Dedifferentiated amniotic fluid mesenchymal stem cell (primary cell): Measurements from ENCODE around the gene SPATS2L.

ENCODE experiments used
- DNase-seq: peaks from one replicate; pipeline ENCODE4 v3.0.0-alpha.2; 2016; ENCODE audit errors: extremely low spot score

SPATS2L gene

DNA sequence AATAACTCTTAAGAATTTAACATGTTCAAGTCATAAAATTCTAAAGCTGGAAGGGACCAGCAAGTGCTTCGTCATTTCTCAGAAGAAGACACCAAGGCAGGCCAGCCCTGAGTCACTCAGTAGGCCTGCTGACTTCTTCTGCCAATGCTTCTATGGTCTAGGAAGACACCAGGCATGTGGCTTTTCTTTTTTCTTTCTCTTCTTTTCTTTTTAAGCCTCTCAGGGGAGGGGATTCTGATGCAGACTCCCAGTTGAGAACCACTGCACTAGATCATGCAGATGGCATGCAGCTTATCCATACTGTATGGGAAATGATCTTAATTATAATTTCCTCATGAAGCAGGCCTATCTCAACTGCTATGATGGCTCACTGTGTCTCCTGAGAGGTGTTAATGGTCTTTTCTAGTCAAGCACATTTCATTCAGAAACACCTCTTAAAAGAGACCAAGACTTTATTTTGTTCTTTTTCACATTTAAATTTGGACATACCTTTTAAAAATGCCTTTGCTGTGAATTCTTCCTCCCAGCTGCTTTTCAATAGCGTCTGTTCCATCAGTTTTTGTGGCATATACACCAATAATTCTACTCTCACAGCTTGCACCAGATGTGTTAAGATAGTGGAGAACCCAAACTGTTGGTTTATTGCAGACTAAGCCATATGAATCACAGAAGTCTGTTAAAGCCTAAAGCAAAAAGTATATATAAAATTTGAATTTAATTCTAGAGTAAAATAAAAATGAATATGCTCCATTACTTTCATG lies 192.1 kb downstream of the SPATS2L start:
- DNase-seq, result no peak

- DNase-seq, result no peak
Observed at GRCh38 chr2:200502196-200502595, 195.7 kb downstream of the SPATS2L start.

DNA sequence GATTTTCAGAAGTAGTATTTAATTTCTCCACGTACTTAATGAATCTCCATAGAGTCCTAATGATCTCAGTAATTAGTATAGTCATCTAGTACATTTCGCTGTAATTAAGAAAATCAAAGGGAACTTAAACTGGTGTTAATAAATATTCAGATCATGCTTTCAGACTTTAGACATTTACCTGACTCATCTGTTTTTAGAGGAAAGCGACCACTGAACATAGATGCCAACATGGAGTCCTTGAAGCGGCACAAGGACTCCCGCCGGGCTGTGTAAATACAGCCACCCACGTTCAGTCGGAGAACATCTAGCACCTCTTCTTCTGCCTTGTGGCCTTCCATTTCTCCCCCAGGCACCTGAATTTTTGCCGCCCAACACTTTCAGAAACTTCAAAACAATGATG lies 200.2 kb downstream of the SPATS2L start:
- DNase-seq, result no peak

DNA sequence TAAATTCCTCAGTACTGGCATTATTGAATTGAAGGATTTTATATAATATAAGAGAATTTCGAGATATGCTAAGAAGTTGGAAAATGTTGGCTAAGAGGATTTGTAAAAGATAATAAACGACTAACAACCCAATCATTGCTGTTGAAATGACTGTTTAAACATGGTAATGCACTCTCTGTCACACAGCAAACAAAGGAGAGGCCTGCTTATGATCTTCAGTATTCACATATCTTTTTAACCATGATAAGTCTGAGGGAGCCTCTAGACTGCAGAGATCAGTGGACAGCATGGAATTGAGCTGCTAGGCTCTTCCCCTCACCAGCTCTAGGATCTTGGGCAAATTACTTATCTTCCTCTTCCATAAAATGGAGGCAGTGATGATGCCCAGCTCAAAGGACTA lies 200.7 kb downstream of the SPATS2L start:
- no peak for DNase-seq

DNA sequence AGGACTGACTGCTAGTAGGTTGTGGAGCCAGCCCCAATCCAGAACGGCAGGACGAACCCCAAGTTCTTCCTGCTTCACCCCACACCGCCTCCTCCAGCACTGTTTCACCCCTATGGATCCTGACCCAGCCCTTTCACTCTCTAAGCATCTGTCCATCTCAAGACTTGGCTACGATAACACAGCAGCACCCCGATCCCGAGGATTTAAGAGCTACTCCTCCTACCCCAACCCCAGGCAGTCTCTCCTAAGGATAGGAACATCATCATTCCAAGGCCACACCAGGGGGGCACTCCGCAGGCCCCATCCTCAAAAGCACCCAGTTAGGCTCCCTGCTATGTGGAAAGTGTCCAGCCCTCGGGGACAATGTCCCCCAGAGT lies 202.7 kb downstream of the SPATS2L start:
- no peak for DNase-seq

DNA sequence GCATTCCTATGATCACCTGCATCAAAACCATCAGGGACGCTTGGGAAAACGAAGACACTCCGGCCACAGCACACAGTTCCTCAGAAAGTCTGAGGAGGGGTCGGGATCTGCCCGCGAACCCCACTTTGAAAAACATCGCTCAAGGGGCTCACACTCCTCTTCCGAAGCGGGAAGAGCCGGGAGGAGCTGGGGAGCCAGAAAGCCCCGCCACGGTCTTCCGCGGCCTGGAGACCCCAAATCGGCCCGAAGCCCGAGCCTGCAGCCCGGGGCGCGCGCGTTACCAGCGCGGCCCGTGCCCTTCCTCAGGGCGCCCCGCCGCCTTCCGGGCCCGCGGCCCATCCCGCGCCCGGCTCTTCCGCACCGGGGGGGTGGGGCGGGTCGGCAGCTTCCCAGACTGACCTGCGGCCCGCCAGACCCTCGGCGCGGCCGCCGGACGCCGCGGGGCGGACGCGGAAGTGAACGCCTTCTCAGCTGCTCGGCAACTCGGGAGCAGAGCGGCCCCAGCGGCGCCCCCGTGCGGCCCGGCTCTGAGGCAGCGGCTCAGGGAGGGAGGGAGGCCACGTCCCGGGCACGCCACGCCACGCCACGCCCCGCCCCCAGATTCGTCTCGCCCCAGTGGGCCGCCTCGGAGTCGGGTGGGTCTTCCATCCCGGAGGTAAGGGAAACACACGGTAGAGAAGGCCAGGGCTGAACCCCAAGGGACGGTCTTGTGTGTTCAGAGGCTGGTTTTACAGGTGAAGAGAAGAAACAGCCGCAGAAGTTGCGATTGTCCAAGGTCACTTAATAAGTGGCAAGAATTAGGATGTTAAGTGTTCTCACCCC lies 203.3 kb downstream of the SPATS2L start, which contains the start of gene KCTD18:
Gene KCTD18 (minus strand): TSS at position 457 of the 822 bp plus-strand sequence. CDS start 3,052 bp downstream, outside the sequence.
- DNase-seq, result peak; percentile 73

- no peak for DNase-seq
Observed at GRCh38 chr2:200515155-200515554, 208.7 kb downstream of the SPATS2L start.

DNA sequence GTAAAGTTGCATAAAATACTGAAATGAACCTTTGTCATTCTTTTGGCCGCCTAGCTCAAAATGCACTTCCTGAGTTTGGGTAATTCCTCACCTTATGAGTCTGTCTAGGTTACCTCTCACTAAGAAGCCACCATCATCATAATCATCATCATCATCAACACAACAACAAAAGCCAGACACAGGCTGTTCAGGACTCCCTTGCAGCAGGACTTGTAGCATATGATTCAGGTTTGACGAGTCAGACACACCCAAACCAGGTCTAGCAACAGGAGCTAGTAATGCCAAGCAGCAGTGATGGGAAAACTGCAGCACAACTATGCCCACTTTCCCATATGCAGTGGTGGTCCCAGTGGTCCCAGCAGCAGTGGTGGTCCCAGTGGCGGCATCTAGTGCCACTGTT lies 216.7 kb downstream of the SPATS2L start:
- no peak for DNase-seq

DNA sequence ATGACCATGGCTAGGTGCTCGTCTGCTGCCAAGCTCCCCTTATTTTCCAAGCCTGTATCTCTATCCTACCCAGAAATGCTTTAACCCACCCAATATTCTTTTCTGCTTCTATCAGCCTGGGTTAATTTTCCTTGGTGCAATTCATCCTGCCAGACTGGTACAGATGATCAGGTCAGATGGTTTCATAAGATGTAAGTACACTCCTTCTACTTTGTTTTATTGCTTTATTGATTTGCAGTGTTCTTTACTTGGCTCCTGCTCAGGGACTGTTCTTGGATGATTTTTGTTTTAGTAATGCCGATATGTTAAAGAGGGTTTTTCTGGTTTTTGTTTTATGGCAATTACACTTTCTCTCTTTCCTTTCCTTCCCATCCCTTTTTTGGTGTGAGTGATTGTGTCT lies 217.1 kb downstream of the SPATS2L start:
- no peak for DNase-seq

GRCh38 chr2:200525066-200525465 lies 218.6 kb downstream of the SPATS2L start:
- DNase-seq, result no peak

DNA sequence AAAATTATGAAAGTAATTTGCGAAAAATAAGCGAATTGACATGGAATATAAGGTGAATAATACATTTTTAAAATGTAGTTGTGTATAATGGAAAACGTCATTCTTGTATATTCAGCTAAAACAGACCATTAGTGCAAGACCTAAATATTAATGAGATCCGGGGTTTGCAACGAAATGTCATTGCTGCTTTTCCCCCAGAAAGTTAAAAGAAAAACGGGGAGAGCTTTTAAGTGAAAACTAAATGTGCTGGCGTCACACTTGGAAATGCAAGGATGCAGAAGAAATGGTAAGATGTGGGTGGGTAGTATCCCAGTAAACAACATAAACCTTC lies 219.0 kb downstream of the SPATS2L start:
- no peak for DNase-seq

DNA sequence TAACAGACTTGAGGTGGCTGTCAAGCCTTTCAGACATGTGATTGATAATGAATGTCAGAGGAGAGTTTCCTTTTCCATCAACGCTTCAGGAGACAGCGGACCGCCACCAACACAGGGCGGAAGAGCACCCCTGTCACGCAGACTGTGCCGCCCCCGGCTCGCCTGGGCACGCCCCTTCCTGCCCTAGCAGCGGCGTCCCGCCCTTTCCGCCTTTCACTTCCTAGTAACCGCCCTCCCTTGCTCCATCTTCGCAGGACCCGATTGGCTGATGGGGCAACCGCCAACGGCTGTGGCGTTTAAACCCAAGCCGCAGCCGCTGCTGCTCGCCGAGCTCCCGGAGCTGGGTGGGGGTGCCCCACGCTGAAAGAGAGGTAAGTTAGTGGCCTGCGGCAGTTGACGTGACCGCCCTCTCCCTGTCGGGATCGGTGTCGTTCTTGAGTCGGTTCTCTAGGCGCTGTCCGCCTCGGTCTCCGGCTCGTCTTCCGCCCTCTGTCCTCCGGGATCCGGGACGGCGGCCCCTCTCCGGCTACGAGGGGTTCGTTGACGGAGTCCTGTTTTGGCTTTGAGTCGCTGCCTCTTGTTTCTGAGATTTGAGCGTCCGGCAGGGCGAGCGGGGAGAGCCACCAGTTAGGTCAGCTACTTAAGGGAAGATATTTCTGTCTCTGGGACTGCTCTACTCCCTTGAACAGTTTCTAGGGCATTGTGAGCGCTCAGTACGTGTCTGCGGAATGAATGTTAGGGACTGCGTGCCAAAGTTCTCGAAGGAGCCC lies 219.6 kb downstream of the SPATS2L start, which contains the start of gene SGO2:
Gene SGO2 (plus strand): TSS at position 326 of the 770 bp plus-strand sequence. CDS start 6,769 bp downstream, outside the sequence.
- DNase-seq, result peak; percentile 96

- no peak for DNase-seq
Observed at GRCh38 chr2:200528228-200528627, 221.7 kb downstream of the SPATS2L start.
